Limb (tissue), 2 donors: ENCODE results near the gene GRK1.

Source experiments
- DNase-seq, 2 donors: peaks; one replicate each; pipeline ENCODE4 v3.0.0-alpha.2; 2016; ENCODE audit errors: extremely low spot score in 2 of 2

GRK1 gene

DNA sequence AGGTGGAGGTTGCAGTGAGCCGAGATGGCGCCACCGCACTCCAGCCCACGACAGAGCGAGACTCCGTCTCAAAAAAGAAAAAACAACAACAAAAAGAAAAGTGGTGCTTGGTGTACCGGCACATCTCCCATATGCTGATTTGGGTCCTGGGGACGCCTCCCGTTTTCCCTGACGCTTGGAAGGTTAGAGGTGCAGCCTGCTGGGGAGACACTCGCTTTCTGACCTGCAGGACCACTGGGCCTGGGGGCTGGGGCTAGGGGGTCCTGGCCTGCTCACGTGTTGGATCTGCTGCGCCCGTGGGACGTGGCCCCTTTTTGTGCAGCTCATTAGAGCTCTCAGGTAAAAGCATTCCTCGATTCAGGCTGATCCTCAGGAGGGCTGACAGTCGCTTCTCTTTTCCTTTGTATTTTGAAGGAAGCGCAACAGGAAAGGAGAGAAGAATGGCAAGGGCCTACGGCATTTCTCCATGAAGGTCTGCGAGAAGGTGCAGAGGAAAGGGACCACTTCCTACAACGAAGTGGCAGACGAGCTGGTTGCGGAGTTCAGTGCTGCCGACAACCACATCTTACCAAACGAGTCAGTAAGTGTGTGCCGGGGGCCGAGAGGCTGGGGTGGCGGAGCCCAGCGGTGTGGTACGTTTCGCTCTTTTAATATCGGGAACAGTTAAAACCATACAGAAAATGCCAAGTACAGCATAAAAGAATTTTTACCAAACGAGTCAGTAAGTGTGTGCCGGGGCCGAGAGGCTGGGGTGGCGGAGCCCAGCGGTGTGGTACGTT lies 34.1 kb upstream of the GRK1 start:
- DNase-seq = no peak

DNA sequence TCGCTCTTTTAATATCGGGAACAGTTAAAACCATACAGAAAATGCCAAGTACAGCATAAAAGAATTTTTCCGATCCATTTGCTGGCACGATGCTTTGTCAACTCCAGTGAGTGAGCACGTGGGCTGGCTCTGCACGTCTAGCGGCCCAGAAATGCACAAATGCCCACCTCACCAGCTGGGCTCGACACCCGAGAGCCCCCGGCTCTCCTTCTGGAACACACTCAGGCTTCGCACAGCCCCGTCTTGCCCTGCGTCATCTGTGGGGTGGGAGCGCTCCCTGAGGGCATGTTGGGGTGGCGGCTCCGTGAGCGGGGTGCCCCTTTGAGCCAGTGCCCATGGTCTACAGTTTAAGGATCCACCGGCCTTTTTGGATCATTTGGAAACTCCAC lies 33.5 kb upstream of the GRK1 start:
- DNase-seq = no peak

DNA sequence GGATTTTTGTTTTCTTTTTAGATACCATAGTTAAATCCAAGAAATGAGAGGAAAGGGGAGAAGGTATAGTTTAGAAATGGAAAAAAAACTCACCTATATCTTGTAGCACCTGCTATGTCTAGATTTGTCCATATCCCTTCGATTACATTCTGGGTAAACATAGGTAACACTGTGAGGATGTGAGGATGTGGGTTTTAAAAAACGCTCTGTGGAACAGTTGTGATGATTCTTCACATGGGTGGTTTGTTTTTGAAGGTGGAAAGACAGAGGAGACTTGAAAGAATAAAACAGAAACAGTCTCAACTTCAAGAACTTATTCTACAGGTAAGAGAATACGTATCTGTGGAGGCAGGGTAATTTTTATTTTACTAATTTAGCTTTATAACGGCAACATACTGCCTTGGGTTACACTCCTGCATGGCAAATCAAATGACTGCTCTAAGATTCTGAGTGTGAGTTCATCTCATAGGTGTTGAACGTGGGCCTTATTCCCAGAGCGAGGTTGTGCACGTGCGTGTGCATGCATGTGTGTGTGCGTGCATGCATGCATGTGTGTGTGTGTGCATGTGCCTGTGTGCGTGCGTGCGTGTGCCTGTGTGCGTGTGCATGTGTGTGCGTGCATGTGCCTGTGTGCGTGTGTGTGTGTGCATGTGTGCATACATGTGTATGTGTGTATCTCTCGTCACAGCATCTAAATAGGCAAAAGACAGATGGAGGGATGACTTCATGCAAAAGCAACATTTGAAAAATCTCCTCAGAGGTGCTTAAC lies 32.6 kb upstream of the GRK1 start:
- DNase-seq = no peak

DNA sequence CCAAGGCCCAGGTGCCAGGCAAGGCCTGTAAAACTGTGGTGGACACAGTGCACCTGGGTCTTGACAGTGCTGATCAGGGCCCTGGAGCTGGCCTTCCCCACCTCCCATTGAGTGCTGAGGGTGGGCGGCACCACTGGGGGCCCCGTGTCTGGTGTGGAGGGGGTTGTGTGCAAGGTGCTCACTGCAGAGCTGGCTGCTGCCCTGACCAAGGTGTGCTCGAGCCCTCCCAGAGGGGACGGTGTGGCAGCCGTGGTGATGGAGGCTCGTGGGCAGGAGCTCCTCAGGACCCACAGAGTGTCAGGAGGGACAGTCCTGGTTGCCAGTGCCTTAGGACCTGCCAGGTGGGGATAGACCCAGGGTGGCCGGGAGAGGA lies 32.0 kb upstream of the GRK1 start:
- DNase-seq = no peak

DNA sequence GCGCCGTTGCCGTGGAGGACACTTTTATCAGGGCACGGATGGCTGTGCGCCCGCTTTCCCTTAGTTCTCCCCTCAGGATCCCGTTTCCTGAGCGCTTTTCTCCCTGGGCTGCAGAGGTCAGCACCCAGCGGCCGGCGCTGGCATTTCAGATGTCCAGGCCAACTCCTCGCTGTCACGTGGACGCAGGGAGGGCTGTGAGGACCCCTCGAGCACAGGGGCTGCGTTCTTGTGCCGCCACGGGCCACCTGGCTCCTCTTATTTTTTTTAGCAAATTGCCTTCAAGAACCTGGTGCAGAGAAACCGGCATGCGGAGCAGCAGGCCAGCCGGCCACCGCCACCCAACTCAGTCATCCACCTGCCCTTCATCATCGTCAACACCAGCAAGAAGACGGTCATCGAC lies 31.3 kb upstream of the GRK1 start:
- no peak for DNase-seq

DNA sequence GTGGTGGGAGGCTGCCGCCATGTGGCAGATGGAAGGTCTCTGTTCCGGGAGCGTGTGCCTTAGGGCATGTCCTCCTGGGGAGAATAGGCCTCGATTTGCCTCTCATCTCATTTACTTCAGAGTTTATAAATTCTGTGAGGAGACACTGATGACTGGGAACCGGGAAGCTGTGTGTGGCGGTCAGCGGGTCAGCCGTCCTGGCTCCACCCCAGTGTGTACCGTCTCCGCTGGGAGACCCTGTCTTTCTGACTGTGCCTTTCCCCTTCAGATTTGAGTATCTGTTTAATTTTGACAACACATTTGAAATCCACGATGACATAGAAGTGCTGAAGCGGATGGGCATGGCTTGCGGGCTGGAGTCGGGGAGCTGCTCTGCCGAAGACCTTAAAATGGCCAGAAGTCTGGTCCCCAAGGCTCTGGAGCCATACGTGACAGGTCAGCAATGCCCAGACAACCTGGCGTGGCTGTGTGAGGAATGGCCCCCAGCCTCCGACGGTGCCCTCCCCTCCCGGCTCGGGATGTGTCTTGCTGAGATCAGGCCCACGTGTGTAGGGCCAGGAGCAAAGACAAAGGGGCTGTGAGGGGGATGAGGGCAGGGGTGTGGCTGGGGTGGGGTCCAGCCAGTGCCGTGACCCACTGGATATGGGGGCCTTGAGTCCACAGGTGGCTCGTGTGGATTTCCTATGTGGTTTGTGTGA lies 30.6 kb upstream of the GRK1 start:
- DNase-seq = no peak

DNA sequence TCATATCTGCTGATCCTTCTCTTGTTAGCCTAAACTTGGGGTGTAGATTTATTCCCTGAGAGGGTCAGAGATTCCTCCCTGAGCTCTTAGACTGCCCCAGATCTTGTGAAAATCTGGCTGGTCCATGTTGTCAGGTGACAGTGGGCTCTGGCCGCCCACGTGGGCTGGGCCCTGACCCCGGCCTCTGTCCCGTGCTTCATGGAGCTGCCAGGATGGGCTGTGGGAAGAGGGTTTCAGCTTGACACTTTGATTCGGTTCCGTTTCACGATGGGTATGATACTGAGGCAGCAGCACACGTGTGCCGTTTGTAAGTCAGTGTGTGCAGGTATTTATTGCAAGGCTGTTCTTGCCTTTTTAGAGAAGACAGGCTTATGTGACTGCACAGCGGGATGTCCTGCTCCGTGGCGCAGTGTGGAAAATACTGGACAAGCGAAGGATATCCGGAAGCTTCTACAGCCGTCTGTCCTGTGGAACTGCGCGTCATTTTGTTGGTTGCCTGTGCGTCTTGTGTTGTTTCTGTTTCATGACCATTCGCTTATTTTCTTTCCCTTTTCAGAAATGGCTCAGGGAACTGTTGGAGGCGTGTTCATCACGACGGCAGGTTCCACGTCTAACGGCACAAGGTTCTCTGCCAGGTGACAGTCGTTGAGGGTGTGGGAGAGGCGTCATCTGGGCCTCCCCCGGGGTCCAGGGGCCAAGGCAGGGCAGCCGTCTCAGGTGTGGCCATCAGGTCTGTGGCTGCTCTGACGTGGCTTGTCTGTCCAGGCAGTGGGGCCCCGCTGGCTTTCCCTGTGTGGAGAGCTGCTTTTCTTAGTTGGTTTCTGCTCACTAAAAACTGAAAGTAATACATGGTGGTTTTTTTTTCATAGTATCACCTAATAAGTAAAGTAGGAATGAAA lies 29.5 kb upstream of the GRK1 start:
- DNase-seq = no peak

DNA sequence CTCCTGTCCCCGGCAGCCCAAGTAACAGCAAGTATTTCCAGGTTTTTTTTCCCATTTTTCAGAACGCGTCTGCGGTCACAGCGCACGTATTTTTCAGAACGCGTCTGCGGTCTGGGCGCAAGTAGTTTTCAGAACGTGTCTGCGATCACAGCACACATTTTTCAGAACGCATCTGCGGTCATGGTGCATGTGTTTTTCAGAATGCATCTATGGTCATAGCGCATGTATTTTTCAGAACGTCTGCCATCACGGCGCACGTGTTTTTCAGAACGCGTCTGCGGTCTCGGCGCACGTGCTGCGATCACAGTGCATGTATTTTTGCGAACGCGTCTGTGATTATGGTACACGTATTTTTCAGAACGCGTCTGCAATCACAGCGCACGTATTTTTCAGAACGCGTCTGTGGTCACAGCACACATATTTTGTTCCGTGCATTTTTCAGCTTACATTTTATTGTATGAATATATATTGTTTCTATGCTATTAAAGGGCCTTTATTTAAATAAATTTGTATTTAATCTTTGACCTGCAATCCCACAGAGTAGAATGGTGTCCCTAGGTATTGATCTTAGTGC lies 28.8 kb upstream of the GRK1 start:
- no peak for DNase-seq

DNA sequence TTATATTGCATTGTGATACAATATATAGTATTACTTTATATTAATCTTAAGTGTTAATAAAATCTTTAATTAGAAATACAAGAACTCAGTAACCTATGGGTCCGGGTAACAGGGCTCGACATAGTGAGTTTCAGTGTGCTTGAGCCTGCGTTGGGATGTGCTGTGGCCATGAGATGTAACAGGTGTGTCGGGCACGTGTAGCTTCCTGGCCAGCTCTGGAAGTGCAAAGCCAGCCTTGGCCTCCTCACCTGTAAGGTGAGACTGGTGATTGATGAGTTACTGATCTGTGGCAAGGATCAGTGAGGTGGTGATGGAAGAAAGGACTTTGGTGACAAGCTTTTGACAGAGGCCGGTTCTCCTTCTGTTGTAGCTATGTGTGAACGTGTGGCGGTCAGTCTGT lies 28.2 kb upstream of the GRK1 start:
- DNase-seq = no peak

DNA sequence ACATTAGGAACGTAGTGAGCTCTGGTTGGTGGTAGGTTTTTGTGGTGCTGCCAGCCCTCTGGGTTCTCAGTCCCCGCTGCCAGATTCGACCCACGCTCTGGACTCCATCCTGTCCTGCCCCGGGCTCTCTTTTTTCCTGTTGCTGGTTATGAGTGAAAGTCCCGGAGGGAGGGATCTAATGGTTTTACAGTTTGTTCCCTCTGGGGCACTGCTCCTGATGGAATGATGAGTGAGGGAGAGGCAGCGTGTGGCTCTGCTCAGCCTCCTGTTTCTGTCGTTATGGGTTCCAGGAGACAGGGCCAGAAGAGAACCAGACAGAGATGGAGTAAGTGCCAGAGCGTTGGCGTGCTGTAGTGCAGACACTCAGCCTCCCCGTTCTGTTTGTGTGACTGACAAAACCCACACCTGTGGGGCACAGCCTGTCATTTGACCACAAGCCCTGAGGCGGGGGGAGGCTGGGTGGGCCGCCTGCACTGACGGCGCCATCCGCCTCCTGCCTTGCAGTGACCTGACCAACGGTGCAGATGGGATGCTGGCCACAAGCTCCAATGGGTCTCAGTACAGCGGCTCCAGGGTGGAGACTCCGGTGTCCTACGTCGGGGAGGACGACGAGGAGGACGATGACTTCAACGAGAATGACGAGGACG lies 27.3 kb upstream of the GRK1 start:
- no peak for DNase-seq

DNA sequence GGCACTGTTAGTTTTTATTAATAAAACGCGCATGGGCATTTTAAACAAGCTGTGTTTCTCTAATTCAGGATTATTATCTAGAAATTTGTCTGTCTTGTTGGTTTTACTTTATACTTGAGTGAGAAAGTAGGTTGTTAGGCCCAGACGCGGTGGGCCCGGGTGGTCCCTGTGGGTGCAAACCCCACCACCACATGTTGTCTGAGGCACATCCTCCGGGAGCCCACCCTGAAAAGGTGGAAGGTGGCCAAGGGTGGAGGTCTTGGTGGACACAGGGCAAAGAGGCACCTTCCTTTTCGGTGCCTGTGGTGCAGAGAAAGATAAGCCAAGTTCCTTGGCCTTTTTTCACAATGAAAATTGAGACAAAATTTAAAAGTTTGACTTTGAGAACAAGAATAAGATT lies 25.6 kb upstream of the GRK1 start:
- DNase-seq = no peak

DNA sequence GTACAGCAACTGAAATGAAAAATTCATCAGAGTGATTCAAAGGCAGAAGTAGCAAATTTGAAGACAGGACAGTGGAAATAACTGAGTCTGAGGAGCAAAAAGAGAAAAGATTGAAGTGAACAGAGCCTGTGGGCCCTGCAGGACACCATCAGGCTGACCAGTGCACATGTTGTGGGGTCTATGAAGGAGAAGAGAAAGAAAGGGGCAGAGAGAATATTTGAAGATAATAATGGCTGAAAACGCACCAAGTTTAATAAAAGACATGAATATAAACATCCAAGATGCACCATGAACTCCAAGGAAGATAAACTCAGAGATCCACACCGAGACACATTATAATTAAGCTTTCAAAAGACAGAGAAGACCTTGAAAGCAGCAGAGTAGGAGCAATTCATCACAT lies 24.5 kb upstream of the GRK1 start:
- no peak for DNase-seq

DNA sequence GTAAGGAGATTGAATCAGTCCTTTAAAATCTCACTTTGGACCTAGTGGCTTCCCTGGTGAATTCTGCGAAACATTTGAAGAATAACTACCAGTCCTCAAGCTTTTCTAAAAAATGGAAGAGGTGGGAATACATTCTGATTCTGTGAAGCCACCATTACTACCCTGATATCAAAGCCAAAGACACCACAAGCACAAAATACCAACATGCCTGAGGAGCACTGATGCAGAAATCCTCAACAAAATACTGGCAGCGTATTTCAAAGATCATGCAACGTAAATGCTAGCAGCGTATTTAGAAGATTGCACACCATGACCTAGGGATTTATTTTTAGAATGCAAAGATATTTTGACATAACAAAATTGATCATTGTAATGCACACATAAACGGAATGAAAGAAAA lies 23.4 kb upstream of the GRK1 start:
- DNase-seq = no peak

DNA sequence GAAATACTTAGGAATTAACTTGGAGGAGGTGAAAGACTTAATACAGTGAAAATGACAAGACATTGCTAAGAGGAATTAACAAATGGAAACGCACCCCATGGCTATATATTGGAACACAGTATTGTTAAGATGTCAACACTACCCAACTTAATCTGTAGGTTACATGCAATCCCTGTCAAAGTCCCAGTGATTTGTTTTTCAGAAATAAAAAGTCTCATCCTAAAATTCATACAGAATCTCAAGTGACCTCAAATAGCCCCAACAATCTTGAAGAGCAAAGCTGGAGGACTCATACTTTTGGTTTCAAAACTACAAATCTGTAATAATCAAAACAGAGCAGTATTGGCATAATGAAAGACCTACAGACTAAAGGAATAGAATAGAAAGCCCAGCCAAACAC lies 22.2 kb upstream of the GRK1 start:
- DNase-seq = no peak

DNA sequence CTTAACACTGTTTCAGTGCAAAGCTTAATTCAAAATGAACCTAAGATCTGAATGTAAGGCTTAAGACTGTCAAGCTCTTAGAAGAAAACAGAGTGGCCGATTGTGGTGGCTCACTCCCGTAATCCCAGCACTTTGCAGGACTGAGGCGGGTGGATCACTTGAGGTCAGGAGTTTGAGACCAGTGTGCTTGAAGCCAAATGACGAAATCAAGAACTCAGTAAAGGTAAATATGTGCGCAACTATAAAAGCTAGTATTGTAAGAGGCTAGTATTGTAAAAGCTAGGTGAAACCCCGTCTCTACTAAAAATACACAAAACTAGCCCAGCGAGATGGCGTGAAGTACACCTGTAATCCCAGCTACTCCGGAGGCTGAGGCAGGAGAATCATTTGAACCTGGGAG lies 21.7 kb upstream of the GRK1 start:
- no peak for DNase-seq

DNA sequence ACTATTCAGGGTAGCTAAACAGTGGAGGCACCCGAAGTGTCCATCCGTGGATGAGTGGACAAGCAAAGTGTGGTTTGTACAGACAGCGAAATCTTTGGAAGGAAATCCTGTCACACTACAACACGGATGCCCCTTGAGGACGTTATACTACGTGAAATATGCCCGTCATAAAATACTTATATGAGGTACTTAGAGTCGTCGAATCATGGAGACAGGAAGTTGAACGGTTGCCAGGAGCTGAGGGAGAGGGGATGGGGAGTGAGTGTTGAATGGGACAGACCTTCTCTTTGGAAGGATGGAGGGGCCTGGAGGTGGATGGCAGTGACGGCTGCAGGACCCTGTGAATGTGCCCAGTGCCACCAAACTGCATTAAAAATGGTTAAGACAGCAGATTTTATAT lies 20.6 kb upstream of the GRK1 start:
- DNase-seq = peak in 1 of 2 donors; percentile 53

DNA sequence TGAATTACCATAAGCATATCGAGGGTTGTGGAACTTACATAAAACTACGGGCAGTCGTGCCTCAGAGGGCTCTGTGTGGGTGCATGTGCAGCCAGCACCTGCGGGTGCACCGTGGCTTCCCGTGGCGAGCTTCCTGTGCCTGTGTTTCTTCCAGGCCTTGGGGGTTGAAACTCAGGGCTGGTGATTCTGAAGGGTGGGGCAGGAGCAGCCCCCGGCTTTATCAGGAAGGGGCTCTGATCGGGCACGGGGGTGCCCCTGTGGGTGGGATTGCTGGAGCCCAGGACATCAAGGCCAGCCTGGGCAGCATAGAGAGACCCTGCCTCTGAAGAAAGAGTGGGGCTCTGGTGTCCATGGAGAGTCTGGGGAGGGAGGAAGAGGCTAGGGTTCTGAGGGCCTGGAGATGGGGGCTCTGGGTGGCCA lies 20.1 kb upstream of the GRK1 start:
- peak in 1 of 2 donors; percentile 27 for DNase-seq

DNA sequence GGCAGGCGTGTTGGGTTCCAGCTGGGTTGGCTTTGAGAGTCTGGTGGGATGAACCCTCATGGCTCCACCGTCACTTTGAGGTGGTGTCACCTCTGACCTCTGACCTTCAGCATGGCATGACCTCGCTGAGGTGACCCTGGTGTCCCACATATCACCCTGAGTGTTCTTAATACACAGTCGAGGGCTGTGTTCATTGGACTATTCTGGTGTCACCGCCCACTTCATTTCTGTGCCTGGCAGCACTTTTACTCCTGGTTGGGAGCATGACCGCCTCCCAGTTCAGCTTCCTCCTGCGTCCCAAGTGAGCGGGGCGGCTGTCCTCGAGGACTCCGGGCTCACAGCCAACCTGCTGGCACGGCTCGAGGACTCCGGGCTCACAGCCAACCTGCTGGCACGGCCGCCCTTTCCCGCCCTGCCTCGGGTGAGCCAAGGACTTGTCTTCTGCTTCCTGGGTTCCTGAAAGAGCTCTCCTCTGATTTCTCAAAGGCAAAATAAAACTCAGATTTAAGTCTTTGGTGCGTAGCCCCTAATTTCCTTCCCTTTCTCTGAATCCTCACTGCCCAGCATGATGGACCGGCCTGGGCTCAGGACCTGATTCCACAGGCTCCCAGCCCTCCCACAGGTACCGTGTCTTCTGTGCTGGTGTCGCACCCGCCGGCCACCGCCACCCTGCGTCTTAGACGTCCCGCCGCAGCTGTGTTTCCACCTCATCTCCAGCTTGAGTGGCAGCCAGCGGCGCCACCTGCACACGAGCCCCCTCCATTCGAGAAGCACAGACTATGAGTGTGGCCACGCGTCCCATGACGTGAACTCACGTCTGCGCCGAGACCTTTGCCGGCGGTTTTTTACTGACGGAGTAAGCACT lies 19.4 kb upstream of the GRK1 start:
- peak; percentile 20 to 80 for DNase-seq

DNA sequence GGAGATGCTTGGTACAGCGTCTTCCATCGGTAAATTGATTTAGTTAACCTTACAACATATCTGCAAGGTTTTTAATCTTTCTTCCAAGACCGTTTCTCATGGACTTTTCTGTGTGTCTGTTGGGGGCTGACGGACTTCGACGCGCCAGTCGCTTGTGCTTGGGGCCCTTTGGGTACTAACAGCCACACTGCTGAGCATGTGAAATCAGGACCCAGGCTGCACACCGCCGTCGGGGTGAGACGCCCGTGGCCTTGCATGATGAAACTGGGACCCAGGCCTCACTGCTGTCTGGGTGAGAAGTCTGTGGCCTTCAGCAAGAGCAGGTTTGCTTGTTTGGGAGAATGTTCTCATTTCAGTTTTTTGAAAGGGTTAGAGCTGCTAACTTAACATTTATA lies 18.8 kb upstream of the GRK1 start:
- DNase-seq = no peak

DNA sequence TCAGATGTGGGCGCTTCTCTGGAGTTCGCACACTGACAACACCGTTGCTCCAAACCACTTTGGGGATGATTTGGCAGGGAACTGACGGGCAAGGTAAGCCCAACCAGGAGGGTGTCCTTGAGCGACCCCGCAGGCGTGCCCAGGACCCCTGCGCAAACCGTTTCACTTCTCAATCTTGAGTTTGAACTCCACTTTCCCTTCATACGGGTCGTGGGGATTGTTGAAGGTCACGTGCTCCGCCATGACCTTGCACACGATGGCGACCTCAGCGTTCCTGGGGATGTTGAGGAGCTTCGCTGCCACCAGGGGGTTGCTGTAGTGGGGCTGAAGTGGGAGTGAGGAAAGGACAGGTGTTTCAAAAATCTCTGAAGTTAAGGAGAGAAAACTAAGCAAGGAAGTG lies 17.8 kb upstream of the GRK1 start:
- no peak for DNase-seq
